Activated CD8-positive, alpha-beta memory T cell treated with anti-CD3 and anti-CD28 coated beads for 1 hour (primary cell): Measurements from ENCODE around the gene HES6.

ENCODE experiments used
- DNase-seq, 2 donors: peaks; one replicate each; pipeline ENCODE4 v3.0.0-alpha.2; 2020; ENCODE audit warnings: low read depth in 1 of 2; ENCODE audit errors: extremely low read depth in 1 of 2

The HES6 gene, protein sequence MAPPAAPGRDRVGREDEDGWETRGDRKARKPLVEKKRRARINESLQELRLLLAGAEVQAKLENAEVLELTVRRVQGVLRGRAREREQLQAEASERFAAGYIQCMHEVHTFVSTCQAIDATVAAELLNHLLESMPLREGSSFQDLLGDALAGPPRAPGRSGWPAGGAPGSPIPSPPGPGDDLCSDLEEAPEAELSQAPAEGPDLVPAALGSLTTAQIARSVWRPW

DNA sequence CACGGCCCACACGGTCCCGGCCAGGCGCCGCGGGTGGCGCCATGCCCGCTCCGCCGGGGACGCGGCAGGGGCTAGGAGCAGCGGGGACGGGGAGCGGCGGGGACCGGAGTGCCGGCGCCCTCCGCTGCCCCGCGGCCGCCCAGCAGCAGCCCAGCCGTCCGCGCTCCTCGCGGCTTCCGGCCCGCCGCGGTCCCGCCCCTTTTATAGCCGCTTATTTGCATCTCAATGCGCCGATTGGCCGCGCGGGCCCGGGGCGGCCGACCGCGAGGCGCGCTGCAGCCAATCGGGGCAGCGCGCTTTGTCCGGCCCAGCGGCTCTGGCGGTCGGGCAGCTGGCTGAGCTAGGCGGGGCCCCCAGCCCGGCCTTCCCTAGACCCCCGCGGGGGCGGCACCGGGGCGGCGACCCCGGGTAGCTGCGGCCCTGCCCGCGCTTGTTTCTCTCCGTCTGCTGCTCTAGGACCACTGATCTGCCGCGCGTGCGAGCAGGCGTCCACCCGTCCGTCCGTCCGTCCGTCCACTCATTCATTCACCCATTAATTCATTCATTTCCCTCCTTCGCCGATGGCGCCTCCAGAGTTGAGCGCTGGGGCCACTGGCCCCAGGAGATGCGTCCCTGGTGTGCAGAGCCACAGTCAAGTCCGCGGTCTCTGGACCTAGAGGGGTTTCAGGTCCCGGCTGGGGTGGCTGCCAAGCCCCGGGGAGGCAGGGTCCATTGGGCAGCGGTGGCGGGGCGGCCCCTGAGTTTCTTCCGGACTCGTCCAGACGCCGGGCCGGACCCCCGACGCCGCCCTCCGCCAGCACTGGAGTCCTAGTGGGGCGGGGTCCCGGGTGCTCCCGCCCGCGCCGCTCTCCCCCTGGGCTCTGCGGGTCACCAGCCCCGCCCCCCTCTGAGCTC lies at the start of gene HES6:
Gene HES6 (minus strand): TSS at position 176 of the 894 bp plus-strand sequence. CDS start 133 bp downstream, at position 43.
- peak; percentile 40 to 53 for DNase-seq

DNA sequence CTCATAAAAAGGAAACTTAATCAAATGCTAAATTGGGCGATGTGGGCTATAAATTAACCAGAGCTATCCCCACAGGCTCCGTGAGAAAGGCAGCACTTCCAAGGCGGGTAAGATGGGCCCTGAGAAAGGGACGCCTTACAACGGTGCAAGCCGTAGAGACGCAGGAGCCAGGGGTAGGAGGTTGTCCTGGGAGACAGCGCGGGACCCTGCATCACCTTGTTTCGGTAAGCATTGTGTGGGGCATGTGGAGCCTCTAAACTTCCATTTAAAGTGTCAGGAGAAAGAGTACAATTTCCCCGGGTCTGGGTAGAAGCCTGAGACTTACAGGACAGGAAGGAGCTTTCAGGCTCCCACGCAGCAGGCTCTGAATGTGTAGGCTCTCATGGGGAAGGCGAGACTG lies 49.7 kb upstream of the HES6 start:
- no peak for DNase-seq

GRCh38 chr2:238288650-238289573 lies 49.1 kb upstream of the HES6 start:
- peak; percentile 95 to 97 for DNase-seq

GRCh38 chr2:238287737-238288649 lies 48.2 kb upstream of the HES6 start, which contains the start of gene PER2:
PER2 (minus strand) TSS chr2:238288610; CDS start chr2:238277936, 10,674 bp downstream.
- DNase-seq = no peak

DNA sequence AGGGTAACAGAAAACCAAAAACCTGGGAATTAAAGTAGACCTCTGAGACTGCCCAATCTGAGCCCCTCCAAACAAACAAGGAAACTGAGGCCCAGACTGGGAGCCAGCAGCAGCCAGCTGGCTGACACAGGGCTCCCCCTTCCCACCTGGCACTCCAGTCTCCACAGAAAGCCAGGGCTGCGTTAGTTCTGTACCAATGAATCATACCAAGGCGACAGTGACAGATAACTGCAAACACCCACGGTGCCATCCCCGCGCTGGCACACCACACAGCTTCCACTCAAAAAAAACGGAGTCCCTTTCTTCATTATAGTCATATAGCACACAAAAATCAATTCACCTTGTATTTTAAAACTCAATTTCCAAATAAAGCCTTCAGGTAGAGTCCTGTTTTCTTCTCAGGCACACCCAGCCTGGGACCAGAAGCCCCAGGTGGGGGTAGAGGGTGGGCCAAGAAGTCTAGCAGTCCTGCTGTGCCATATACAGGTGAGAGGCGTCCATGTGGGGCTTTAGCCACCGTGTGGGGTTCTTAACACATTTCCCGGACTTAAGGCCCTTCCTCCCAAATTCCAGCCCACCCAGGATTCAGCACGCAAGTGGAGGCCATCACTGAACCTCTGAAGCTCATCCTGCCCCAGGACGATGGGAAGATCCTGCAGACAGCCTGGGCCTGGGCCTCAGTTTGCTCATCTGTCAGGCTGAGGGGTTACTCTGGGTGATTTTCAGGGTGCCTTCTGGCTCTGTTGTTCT lies 47.3 kb upstream of the HES6 start:
- DNase-seq = no peak

GRCh38 chr2:238286551-238286950 lies 46.7 kb upstream of the HES6 start:
- DNase-seq = no peak

DNA sequence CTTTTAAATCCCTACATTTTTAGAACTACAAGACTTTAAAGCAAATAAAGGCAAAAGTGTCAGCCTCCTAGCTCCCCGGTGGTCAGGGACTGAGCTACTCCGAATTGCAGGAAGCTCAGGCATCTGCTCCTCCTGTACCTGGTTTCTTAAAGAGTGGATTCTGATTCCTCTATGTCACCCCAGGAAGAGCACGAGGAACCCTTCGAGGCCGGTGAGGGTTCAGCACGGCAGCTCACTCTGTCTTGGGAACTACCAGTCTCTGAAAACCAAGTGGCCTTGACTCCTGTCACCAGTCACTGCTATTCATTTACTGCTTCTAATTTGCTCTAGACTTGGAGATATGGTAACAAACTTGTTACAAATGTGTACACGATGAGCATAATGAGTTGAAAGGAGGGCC lies 46.3 kb upstream of the HES6 start:
- DNase-seq = no peak

DNA sequence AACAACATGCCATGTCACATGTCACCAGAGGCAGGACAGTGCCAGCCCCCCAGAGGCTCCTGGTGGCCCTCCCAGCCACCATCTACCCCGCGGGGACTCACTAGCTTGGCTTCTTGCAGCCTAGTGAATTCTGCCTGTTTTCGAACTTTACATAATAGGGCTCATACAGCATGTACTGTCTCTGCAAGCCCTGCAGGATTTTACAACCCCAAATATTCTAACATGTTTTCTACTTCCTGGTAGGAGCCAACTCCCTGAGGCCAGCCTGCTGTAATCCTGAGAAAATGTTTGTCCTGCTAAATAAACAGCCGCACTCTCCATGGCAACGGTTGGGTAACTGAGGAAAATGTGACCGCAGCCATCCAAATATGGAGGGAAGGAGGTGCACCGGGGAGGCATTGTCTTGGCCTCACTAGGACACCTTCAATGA lies 45.8 kb upstream of the HES6 start:
- DNase-seq = no peak

DNA sequence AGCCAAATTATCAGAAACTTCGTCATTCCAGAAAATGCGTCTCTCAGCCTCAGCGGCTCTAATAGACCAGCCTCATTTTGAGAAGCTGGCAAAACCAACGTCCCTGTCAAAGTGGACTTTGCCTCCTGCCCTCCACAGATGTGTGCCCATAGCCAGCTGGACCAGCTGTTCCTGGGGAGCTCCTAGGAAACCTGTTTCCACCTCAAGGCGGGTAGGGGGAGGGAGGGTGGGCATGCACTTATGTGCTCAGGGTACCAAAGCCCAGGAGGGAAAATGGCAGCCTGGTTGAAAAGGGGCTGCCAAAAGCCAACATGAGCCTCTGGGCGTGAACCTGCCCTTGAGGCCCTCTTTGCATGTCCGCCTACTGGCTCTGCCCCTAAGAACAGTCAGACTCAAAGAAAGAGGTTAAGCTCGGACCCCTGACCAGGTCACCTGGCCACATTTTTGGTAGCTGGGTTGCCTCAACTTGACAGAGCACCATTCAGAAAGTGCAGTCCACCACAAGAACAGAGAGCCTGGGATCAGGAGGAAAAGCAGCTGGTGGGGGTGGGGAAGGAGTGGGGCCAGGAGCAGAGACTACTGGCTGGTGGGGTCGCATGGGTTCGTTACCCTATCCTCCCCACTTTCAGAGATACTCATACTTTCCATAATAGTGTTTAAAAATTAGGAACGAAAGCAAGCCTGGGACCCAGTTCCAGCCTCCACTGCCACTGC lies 45.1 kb upstream of the HES6 start:
- no peak for DNase-seq

DNA sequence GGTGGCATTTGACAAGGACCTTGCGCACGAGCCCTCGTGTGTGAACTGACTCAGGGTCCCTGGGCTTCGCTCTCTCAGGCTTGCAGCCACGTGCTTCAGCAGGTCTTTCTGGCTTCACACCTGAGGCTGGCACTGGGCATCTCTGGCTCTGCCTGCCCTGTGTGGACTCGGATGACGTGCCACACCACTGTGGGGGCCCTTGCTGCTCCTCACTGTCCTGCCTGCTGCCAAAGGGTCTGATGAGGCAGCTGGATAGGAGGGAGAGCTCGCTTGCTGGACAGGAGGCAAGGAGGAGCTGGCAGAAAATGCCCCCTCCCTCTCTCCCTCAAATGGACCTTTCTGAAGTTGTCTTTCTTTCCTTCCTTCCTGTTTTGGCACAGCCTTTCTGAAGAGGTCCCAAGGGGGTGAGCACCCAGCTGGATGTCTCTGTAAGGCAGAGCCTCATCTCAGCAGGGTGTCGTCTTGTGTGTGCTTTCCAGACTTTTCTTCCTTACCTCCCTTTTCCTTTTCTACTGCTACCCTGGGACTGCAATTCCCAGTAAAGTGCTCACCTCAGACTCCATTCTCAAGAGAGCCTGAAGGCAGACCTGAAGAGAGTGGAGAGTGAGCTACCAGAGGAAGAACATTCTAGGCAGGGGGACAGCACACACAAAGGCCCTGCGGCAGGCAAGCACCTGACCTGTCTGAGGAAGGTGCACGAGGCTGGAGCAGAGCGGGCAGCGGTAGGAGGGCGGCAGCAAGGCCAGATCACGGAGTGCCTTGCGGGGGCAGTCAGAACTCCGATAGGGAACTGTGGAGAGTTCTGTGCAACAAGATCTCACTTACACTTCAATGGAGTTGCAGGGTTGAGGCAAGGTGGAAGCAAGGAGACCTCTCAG lies 43.3 kb upstream of the HES6 start:
- no peak for DNase-seq

DNA sequence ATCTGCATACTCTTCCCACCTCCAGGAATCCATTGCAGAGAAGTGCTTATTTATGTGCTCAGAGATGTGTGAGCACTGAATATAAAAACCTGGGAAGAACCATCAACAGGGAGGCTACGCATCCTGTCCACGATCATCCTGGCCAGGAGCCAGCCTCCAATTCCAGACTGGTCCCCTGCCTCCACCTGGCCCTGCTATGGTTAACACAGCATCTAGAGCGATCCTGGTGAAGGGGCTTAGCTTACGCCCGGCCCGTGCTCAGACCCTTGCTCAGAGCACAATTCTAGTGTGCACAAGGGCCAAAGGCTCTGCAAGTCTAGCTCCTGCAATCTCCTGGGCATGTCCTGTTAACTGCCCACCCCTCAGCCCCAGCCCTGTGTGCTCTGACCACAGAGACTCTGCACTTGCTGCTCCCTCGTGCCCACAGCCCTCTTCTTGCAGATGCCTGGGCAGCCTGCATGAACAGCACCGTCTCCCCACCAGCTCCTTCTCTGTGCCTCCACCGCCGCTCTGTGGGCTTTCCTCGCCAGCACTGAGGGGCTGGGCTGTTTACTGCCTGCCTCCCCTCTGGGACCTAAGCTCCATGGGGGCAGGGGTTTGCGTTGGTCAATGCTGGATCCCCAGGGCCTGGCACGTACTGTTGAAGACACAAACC lies 42.1 kb upstream of the HES6 start:
- DNase-seq = no peak

GRCh38 chr2:238280083-238280825 lies 40.4 kb upstream of the HES6 start:
- DNase-seq = no peak

- no peak for DNase-seq
These were observed 39.5 kb upstream of the HES6 start for GRCh38 chr2:238279324-238279682.

DNA sequence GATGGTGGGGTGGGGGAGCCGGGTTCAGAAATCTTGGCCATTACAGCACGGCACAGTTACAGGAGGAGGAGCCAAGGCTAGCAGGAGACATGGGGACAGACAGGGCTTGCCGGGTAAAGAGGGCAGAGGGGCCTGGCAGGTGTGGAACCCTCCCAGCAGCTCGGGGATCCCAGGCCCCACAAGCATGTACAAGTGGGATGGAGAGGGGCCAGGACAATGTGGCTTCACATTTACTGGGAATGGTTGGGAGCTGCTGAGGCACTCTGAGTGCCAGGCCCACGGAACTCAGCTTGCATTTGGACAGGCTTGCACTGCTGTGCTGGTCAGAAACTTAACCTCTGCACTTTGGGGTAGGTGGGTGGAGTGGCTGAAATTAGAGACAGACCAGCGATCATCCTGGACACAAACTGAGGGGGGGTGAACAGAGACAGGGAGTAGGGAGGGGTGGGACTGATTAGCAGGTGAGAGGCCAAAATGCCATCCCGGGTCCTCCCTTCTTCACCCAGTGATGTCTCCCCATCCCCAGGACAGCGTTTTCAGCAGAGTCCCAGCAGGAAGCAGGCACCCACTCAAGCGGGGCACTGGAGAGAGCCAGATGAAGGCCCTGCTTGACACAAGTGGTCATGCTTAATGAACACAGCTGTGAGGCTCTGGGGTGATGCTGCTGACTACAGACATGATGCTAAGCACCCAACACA lies 38.9 kb upstream of the HES6 start:
- DNase-seq = no peak

DNA sequence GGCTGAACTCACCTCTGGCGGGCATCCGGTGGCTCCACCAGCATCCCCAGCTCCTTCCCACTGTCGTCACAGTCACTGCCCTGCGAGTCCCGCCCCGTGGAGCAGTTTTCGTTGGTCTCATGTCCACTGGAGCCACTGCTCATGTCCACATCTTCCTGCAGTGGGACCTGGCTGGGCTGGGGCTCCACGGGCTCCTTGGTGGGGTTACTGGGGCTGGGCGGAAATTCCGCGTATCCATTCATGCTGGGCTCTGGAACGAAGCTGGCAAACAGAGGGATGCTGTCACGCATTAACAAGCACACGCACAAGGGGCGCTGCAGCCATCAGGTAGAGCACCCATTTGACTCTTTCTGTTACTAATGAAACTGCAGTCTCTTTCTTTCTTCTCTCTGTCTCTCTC lies 37.9 kb upstream of the HES6 start:
- no peak for DNase-seq
